GM12878 (cell line): ENCODE data around the gene PHC3. TPM values are rescaled to one million over a fixed set of nuclear protein-coding genes. Genes with fewer than 3 reads are reported as not detected.

Experiments
- ATAC-seq: fragments of 200-7000 bp; cut with Tn5 transposase; 3 replicates; pipeline ENCODE4 v1.9.1; 2020; ENCODE audit warnings: mild to moderate bottlenecking, moderate library complexity
- BruUV-seq: library from RNA; stranded (reverse); fragments of 400-500 nt; replicated peaks from 2 replicates; lab custom pipeline; 2021; lab: Mats Ljungman, UMichigan
- CTCF ChIA-PET: fragments of 300-600 bp; sonication (Branson Sonifier 250); formaldehyde crosslinking; extraction: SDS; loops from one replicate; lab custom pipeline; 2021; ENCODE audit warnings: inconsistent platforms; lab: Yijun Ruan, JAX
- POLR2A ChIA-PET: fragments of 350-600 bp; formaldehyde crosslinking; extraction: SDS; loops from one replicate; lab custom pipeline; 2021; ENCODE audit warnings: inconsistent platforms; lab: Charles Lee
- RAD21 ChIA-PET: fragments of 300-600 bp; sonication (Branson Sonifier 250); formaldehyde crosslinking; loops from one replicate; lab custom pipeline; 2023; ENCODE audit warnings: antibody characterized with exemption; ENCODE audit not compliant: unreplicated experiment; lab: Charles Lee
- SMC1A ChIA-PET: fragments of 300-600 bp; sonication (Branson Sonifier 250); formaldehyde crosslinking; loops from one replicate; lab custom pipeline; 2023; ENCODE audit not compliant: unreplicated experiment, uncharacterized antibody; lab: Charles Lee
- DNase-seq: peaks from one replicate; pipeline ENCODE4 v3.0.0-alpha.2; 2011; ENCODE audit warnings: low read depth, low spot score
- FAIRE-seq: peaks from 3 replicates; lab custom pipeline; 2011; peaks lifted over from hg19 to GRCh38; lab: Jason Lieb, UNC
- H2AFZ ChIP-seq: 2 replicates; pipeline ENCODE4 v1.6.0; 2011; ENCODE audit warnings: low read depth, low read length, control low read depth; ENCODE audit not compliant: control insufficient read depth
- H3K27ac ChIP-seq: 2 replicates; pipeline ENCODE4 v1.5.1; 2011; ENCODE audit warnings: control low read depth; ENCODE audit not compliant: control insufficient read depth, insufficient read depth
- H3K27me3 ChIP-seq, 2 experiments: replicated peaks in 1 of 2; 2 replicates each; pipeline versions ENCODE4 v1.6.0 to v1.6.1; 2011; ENCODE audit warnings: low read length in 1 of 2; ENCODE audit not compliant: control insufficient read depth in 2 of 2, insufficient read depth in 2 of 2
- H3K36me3 ChIP-seq, 2 experiments: 2 replicates each; pipeline ENCODE4 v1.5.1; 2011; ENCODE audit warnings: low read length in 1 of 2; ENCODE audit not compliant: control insufficient read depth in 2 of 2, insufficient read depth in 2 of 2
- H3K4me1 ChIP-seq: 2 replicates; pipeline ENCODE4 v1.6.1; 2011; ENCODE audit warnings: mild to moderate bottlenecking, low read length, moderate library complexity, mixed read lengths; ENCODE audit not compliant: control insufficient read depth, insufficient read depth
- H3K4me2 ChIP-seq: 2 replicates; pipeline ENCODE4 v1.6.0; 2011; ENCODE audit warnings: control low read depth; ENCODE audit not compliant: control insufficient read depth, insufficient read depth
- H3K4me3 ChIP-seq: fragments of 200-600 bp; sonication (generic); 2 replicates; pipeline ENCODE4 v1.5.1; 2016
- H3K79me2 ChIP-seq: 2 replicates; pipeline ENCODE4 v1.6.0; 2011; ENCODE audit warnings: low read length; ENCODE audit not compliant: control insufficient read depth, insufficient read depth
- H3K9ac ChIP-seq: 2 replicates; pipeline ENCODE4 v1.8.0; 2011; ENCODE audit warnings: low read length, control low read depth, mixed read lengths; ENCODE audit not compliant: control insufficient read depth, insufficient read depth
- H3K9me3 ChIP-seq: replicated peaks from 3 replicates; pipeline ENCODE4 v1.5.1; 2011; ENCODE audit warnings: mild to moderate bottlenecking, low read length; ENCODE audit not compliant: control insufficient read depth, insufficient read depth
- H4K20me1 ChIP-seq: 2 replicates; pipeline ENCODE4 v1.6.0; 2011; ENCODE audit not compliant: control insufficient read depth, insufficient read depth
- EZH2 ChIP-seq: IDR thresholded peaks from 2 replicates; pipeline ENCODE4 v1.6.1; 2012; ENCODE audit warnings: low read depth, mild to moderate bottlenecking, control low read depth, inconsistent platforms, low read length, borderline replicate concordance; ENCODE audit not compliant: control insufficient read depth
- FOXM1 ChIP-seq: IDR thresholded peaks from 2 replicates; pipeline ENCODE4 v1.6.1; 2012; ENCODE audit warnings: low read depth, mild to moderate bottlenecking, inconsistent platforms, low read length, moderate library complexity
- ZNF217 ChIP-seq: fragments of 450-650 bp; IDR thresholded peaks from 2 replicates; pipeline ENCODE4 v1.6.1; 2017; ENCODE audit warnings: antibody characterized with exemption, mild to moderate bottlenecking
- ZNF622 ChIP-seq: fragments of 450-650 bp; IDR thresholded peaks from 2 replicates; pipeline ENCODE4 v1.6.1; 2017; ENCODE audit warnings: mild to moderate bottlenecking, inconsistent platforms
- ZSCAN29 ChIP-seq: fragments of 450-650 bp; IDR thresholded peaks from 2 replicates; pipeline ENCODE4 v1.6.1; 2017; ENCODE audit warnings: mild to moderate bottlenecking, moderate library complexity
- WGBS: methylation state at CpG from one replicate; pipeline ENCODE4 v1.1.6; 2016; ENCODE audit warnings: low lambda C conversion rate; ENCODE audit not compliant: insufficient replicate concordance, insufficient coverage; ENCODE audit errors: missing lambda C conversion rate; 5-methylcytosine and 5-hydroxymethylcytosine counted together
- in situ Hi-C: fragments of 300-500 bp; cut with MboI; formaldehyde crosslinking; loops from 9 replicates; pipeline ENCODE4 v1.14.3; 2018; ENCODE audit warnings: mixed read lengths
- intact Hi-C: fragments of 100-400 bp; cut with micrococcal nuclease; formaldehyde crosslinking; loops from one replicate; pipeline ENCODE4 v1.14.2; 2022; ENCODE audit not compliant: unreplicated experiment
- polyA plus RNA-seq, 11 experiments: library from polyadenylated mRNA; depleted of rRNA in 4 of 11; unstranded in 6 of 11; stranded (reverse) in 5 of 11; fragments of >200 nt; fragmentation: Nextera tagmentation in 4 of 11; fragmentation: Illumina TruSeq in 1 of 11; extraction: Ambion mirVana in 4 of 11; extraction: Trizol in 1 of 11; gene quantifications; 1 replicate in 1 of 11; 2 replicates in 10 of 11; pipeline versions ENCODE4 v1.2.1 to v1.2.3, GENCODE V29; 2011 to 2016; ENCODE audit warnings: inconsistent platforms in 2 of 11, missing spikeins in 2 of 11, low read depth in 1 of 11
- total RNA-seq, 4 experiments: library from RNA; depleted of rRNA in 3 of 4; stranded (reverse); fragments of >200 nt in 3 of 4; fragmentation: Illumina TruSeq in 1 of 4; extraction: Trizol in 1 of 4; gene quantifications; 2 replicates each; pipeline versions ENCODE4 v1.2.1 to v1.2.3, GENCODE V29; 2013 to 2021
- TF ChIP-seq, protein P1 (sequence below): IDR thresholded peaks from 2 replicates; pipeline ENCODE4 v1.6.1; 2011; ENCODE audit warnings: mild to moderate bottlenecking, low read depth, low read length, moderate library complexity; ENCODE audit not compliant: insufficient replicate concordance
- TF ChIP-seq, protein P2 (sequence below): fragments of 450-650 bp; formaldehyde crosslinking; IDR thresholded peaks from 2 replicates; pipeline ENCODE4 v1.5.0; 2022; ENCODE audit warnings: mild to moderate bottlenecking, missing genetic modification characterization

Gene PHC3
- total and polyA plus RNA-seq, 10 of the 15 experiments (the other 5 are each of a cell fraction or from before 2014, with no cell fraction given), result 3.3 to 62.3 (median 22.1) TPM

DNA sequence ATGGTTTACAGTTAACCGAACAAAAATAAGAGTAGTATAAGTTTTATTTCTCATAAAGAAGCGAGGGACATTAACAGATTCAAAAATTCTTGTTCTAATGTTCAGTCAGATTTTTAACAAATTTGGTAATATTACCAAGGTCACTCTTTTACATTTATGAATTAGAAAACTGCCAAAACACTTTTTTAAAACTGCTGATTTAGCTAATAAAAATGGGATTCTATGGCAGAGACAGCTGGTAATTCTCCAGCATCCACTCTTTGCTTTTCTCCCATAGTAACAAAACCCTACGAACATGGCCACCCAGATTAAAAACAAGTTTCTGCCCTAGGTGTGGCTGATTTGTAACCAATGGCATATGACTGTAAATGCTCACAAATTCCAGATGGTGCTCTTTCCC, 72.6 kb downstream of the PHC3 start:
- BruUV-seq, result no TSS peak
- Histone ChIP-seq H3K9ac (no peak overlapping the region), H3K27ac (no peak overlapping the region), H3K79me2 (no peaks in the 10 kb centered on the region), H3K4me1 (no peaks in the 10 kb centered on the region), H4K20me1 (no peaks in the 10 kb centered on the region), H3K27me3 (no peaks in the 10 kb centered on the region), H3K4me2 (no peak overlapping the region), H2AFZ (no peak overlapping the region), H3K9me3 (no peaks in the 10 kb centered on the region), H3K4me3 (no peak overlapping the region), H3K36me3 (peaks cover 0 to 30% of the 10 kb centered on the region in 2 experiments)
- WGBS, result 100% methylated on average over 3 of the region's 3 CpGs
- no peak for FAIRE-seq
- ATAC-seq, result no peak
- POLR2A ChIA-PET, result no interaction called here
- no peak for DNase-seq
- CTCF ChIA-PET, result interaction anchor here (0.6 to 1.5 kb wide), 3 partner anchors 10 to 161 kb away, joined by 3 to 4 read pairs (median 3); no protein-coding TSS in a partner anchor
- in situ Hi-C loops (no loop called here), intact Hi-C loops (no loop called here)
- RAD21 ChIA-PET, result interaction anchor here (1.1 kb wide), 1 partner anchor 10 kb away, joined by 3 read pairs; no protein-coding TSS in a partner anchor
- no peak for TF ChIP-seq ZSCAN29
- no peak for TF ChIP-seq ZNF217
- no peak for TF ChIP-seq ZNF622
- TF ChIP-seq, protein P1, sequence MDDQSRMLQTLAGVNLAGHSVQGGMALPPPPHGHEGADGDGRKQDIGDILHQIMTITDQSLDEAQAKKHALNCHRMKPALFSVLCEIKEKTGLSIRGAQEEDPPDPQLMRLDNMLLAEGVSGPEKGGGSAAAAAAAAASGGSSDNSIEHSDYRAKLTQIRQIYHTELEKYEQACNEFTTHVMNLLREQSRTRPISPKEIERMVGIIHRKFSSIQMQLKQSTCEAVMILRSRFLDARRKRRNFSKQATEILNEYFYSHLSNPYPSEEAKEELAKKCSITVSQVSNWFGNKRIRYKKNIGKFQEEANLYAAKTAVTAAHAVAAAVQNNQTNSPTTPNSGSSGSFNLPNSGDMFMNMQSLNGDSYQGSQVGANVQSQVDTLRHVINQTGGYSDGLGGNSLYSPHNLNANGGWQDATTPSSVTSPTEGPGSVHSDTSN, result no peak
- TF ChIP-seq, protein P2, sequence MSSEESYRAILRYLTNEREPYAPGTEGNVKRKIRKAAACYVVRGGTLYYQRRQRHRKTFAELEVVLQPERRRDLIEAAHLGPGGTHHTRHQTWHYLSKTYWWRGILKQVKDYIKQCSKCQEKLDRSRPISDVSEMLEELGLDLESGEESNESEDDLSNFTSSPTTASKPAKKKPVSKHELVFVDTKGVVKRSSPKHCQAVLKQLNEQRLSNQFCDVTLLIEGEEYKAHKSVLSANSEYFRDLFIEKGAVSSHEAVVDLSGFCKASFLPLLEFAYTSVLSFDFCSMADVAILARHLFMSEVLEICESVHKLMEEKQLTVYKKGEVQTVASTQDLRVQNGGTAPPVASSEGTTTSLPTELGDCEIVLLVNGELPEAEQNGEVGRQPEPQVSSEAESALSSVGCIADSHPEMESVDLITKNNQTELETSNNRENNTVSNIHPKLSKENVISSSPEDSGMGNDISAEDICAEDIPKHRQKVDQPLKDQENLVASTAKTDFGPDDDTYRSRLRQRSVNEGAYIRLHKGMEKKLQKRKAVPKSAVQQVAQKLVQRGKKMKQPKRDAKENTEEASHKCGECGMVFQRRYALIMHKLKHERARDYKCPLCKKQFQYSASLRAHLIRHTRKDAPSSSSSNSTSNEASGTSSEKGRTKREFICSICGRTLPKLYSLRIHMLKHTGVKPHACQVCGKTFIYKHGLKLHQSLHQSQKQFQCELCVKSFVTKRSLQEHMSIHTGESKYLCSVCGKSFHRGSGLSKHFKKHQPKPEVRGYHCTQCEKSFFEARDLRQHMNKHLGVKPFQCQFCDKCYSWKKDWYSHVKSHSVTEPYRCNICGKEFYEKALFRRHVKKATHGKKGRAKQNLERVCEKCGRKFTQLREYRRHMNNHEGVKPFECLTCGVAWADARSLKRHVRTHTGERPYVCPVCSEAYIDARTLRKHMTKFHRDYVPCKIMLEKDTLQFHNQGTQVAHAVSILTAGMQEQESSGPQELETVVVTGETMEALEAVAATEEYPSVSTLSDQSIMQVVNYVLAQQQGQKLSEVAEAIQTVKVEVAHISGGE (CRISPR knock-in tag), result no peak
- TF ChIP-seq FOXM1, result no peak
- no peak for TF ChIP-seq EZH2
- SMC1A ChIA-PET, result no interaction called here
